Activated T-helper 9 cell treated with anti-CD3 and anti-CD28 coated beads, Interleukin-2, amount 50 U/mL, for 16 hours (primary cell): ENCODE measurements around the gene LSM14B.
"Not testable (repeated sequence)": the region's sequence is repeated elsewhere in the genome, so short reads cannot be mapped to it uniquely, and the experiment has no call there.

Experiments
- DNase-seq: peaks from one replicate; pipeline ENCODE4 v3.0.0-alpha.2; 2020; ENCODE audit warnings: low read depth

Gene LSM14B

GRCh38 chr20:62114894-62115293 lies 7.4 kb upstream of the LSM14B start:
- DNase-seq, result no peak

- DNase-seq, result not testable (repeated sequence)
These were observed 6.4 kb upstream of the LSM14B start for GRCh38 chr20:62115800-62116407.

DNA sequence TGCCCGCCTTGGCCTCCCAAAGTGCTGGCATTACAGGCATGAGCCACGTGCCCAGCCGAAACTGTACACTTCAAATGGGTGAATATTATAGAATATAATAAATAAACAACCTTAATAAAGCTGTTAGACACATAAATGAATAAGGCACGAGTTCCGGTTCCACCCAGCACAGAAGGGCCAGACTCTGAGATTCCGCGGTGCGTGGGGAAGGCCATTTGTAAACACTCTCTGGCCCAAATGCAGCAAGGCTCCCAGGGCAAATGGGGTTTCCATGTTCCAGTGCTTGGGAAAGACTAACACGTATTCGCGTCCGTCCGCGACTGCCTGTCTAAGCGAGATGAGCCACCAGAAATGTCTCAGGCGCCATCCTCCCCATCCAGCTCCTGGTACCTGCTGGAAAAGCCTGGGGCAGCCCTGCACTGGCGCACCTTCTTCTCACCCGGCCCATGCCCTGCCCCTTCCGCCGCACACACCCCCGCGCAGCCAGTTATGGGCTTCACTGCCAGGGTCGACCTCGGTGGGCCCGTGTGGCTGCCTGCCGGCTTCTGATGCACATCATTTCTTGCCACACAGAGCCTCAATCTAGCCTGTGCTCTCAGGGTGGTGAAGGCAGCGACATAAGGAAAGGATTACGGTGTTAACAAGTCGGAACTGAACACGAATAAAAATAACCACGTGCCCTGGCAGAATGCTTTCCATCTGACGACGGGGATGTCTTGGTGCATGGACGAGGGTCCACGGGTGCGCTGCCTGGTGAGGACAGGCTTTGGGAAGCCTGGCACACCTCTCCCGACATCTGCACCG lies 5.5 kb upstream of the LSM14B start:
- no peak for DNase-seq

DNA sequence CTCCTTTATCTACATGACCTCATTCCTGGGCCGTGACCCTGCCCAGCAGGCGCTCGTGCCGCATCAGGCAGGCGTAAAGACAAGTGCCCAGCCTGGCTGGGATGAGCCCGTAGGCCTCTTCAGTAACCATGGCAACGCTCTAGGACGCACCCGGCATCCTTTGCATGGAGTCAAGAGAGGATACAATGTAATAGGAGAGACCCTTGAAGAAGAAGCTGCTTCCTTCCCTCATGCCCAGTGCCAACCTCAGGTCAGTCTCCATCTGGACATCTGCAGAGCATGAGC lies 5.0 kb upstream of the LSM14B start:
- no peak for DNase-seq

- DNase-seq, result peak; percentile 42
These were observed 4.6 kb upstream of the LSM14B start for GRCh38 chr20:62117658-62118057.

DNA sequence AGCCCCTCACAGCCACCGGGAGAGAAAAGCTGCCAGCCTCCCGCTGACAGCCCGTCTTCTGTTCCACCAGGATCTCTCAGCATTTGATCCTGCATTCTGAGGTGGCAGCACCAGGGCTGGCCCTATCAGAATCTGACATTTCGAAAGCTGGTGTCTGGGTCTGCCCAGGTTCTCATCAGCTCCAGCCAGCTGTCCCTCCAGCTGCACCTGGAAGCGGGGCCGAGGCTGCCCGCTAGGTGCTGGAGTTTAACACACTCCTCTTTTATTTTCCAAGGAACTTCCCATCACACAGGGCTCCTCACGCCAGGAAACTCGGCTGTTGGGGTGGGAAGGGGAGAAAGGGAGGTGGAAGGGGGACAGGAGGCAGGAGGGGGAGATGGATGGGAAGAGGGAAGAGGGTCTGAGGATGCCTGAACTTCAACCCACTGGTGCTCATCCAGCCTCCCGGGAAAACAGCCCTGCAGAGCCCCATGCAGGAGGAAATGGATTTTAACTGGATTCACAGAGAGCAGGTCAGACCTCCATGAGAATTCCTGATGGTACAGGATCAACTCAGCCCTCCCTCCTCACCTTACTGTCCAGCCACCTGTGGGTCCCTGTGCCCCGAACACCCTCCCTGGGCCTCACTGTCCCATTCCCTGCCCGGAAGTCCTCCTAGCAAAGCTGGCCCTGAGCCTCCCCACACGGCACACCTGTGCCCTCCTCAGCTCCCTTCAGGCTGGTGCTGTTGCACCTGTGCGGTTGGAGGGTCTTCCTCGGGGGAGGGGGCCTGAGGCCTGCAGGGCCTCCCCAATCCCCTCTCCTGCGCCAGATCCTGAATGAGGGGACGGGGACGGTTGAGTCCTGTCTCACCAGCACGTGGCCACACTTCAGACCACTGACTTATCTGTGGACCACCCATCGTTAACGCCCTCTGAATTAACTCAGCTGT lies 3.9 kb upstream of the LSM14B start:
- no peak for DNase-seq

GRCh38 chr20:62119115-62119514 lies 3.2 kb upstream of the LSM14B start:
- DNase-seq, result no peak

GRCh38 chr20:62119591-62120364 lies 2.5 kb upstream of the LSM14B start:
- no peak for DNase-seq

GRCh38 chr20:62120365-62120762 lies 1.9 kb upstream of the LSM14B start:
- no peak for DNase-seq

DNA sequence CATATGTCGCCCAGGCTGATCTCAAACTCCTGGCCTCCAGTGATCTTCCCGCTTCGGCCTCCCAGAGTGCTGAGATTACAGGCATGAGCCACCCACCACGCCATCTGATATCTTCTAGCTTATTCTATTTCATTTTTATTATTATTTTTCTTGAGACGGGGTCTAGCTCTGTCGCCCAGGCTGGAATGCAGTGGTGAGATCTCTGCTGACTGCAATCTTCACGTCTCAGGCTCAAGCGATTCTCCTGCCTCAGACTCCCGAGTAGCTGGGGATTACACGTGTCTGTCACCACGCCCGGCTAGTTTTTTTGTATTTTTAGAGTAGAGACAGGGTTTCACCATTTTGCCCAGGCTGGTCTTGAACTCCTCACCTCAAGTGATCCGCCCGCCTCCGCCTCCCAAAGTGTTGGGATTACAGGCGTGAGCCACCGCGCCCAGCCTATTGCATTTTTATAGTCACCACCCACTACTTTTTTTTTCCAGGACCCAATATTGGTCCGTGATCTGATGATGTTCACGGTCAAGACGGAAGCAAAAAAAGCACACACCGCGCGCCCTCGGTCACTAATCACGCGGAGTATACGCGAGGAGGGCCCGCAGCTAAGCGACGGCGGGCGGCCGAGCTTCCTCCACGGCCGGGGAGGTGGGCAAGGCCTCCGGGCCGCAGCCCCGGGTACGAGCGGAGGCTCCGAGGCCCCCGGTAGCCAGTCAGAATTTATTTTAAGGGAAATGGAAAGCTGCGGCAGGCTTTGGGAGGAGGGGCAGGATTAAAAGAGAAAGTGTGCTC lies 1.1 kb upstream of the LSM14B start:
- no peak for DNase-seq

- no peak for DNase-seq
These were observed 577 bp downstream of the LSM14B start for GRCh38 chr20:62122654-62123449.

DNA sequence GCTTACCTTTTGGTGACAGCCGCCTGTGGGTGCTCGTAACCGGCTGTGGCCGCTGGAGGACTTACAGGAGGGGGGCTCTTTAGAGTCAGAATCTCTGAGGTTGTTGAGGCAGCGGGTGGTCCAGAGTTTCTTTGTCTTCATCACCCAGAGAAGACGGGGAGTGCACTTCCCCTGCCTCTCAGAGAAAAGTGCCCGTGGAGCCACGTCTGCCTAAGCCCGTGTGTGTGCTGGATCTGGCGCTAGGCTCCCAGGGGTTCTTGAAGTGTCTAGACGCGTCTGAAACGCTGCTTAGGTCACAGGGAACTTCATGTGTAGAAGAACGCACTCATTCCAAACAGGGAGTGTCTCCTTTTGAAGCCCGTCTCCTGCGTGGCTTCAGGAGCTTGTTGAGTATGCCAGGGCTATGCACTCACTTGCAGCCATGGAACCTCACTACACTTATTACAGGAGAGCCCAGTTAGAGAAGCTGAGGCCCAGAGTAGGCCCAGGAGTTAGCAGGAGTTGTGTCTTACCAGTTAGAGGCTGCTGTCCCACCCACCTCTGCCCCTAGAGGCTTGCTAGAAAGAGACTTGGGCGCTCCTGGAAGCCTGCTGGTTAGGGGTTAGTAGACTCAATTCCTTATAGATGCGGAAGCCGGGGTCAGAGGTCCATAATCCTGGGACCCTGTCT lies 1.3 kb downstream of the LSM14B start:
- DNase-seq, result no peak

DNA sequence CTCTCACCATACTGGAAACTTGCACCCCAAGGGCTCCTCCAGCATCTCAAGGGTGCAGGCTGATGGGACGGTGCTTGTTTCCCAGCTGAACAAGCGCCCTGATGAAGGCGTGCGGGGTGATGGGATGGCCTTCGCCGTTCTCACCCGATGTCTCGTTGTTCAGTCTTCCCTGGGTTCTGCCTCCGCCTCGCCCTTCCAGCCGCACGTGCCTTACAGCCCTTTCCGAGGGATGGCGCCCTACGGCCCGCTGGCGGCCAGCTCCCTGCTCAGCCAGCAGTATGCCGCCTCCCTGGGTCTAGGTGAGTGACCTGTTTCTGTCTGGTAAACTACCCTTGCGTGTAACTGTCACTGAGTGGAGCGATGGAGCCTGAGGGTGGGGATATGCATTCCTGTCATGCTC lies 3.9 kb downstream of the LSM14B start:
- no peak for DNase-seq

- DNase-seq, result no peak
These were observed 5.5 kb downstream of the LSM14B start for GRCh38 chr20:62127799-62128198.

DNA sequence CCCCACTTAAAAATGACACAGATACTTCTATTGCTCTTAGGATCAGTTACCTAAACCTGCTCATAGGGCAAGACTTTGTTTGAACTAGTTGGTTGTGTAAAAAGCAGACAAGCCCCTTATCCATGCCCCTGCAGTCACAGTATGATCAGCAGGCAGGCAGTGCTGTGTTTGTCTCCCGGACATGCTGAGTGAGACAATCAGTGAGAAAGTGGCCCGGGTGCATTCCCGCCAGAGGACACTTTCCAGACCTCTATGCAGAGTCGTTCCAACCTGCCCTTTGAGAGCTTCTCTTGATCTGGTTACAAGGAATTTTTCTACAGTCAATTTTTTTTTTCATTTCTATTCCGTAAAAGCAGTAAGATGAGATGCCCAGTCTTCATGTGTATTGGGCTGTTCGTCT lies 6.2 kb downstream of the LSM14B start:
- no peak for DNase-seq

DNA sequence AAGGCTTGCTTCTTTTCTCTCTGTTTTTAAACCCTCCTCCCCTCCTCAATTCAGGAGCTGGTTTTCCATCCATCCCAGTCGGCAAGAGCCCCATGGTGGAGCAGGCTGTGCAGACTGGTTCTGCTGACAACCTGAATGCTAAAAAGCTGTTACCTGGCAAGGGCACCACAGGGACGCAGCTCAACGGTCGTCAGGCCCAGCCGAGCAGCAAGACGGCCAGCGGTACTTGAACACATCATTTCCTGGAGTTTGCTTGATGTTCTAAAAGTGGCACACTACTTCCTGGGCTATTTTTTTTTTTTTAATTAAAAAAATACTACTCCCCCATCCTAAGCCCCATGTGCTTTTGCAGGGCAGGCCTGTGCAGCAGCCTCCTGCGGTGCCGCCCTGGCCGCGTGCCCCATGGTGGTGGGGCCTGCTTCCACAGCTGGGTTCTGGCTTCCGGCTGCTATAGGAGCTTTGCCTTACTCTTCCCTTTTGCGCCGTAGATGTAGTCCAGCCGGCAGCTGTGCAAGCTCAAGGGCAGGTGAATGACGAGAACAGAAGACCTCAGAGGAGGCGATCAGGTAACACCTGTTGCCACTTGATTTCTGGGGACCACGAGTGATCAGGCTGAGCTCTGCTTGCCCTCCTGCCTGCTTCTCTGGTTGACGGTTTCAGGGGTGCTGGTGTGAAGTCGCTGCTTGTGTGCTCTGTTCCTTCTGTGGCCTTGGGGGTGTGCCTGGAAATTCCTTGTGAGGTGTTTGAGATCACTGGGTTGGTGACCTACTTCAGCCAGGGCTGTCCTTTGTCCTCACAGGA lies 7.7 kb downstream of the LSM14B start:
- no peak for DNase-seq

GRCh38 chr20:62131560-62132320 lies 9.5 kb downstream of the LSM14B start:
- no peak for DNase-seq

GRCh38 chr20:62132421-62132820 lies 10.1 kb downstream of the LSM14B start:
- no peak for DNase-seq
